ENCODE measurements around the gene SYNRG.

SYNRG gene

DNA sequence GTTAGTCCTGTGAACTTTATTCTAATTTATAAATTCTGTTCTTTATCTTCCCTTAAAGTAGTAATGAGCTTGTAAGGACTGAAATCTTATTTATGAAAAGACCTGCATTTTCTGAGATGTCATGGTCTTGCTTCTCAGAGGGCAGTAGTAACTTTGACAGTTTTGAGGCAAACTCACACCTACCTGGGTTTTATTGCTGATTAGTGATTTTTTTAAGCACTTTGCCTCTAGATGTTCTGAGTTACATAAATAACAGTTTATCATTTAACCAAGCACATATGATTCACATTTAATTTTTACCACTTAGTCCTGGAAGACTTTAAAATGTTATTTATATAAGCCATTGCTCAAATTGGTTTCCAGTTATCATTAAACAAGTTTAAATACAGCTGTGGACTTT is 108.8 kb downstream of the SYNRG start:
- DNase-seq, result no peak

DNA sequence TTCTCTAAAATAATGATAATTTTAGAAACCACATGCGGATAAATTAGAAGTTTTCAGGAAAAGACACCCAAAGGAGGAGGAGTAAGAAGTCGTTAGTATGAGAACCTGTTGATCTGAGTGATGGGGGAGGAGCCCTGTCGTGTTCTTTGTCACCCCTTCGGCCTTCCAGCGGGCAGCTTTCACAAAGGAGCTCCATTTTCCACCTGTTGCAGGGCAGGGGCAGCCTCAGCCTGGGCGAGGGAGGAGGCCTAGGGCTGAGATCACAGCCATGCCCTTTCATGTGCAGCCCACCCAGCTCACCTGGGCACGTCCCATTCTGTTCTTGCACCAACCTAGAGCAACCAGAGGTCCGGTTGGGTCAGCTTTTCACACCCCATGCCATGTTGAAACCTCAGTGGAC is 114.2 kb downstream of the SYNRG start:
- DNase-seq, result no peak

GRCh38 chr17:37494401-37494831 is 114.8 kb downstream of the SYNRG start:
- DNase-seq, result no peak

DNA sequence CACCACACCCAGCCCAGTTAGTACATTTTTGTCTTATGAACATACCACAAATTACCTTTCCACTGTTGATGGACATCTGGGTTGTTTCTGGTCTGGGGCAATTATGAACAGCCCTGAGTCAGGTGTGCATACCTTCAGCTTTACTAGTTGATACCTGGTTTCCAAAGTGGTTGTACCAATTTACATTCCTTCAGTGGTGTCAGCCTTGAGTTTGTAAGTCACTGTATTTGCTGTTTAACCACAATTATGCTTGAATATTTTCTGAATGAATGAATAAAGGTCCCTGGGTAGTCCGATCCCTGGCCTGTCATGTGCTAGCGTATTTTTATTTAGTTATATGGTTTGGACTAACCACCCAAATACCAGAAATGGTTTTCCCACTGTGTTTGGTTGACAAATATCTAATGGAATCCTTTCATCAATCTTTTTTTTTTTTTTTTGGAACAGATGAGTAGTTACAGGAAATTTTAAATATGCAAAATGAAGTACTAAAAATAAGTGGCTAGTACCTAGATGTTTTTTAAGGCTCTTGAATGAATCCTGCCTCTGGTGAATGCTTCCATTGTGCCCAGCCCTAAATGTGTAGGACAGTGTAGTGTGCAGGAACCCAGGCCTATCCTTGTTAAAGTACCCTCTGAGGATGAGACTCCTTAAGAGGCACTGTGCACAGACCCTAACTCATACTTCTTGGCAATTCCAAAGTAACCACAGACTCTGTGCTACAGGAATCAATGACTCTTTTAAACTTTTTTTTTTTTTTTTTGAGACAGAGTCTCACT is 115.8 kb downstream of the SYNRG start:
- no peak for DNase-seq

DNA sequence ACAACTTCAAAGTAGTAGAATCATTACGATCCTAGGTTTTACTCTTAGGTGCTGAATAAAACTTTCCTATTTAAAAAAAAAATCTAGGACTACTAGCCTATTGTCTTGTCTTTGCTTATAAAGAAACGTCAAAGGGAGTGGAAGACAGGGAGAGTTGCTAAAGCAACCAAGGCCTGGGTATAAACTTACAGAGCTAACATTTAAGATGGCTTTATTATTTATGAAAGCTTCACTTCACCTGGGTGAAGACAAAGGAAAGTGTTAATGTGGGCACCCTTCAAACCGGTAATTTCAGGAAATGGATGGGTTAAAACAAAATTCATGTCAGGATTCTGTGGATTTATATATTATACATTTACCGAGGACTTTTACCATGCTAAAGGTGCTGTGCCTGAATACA is 117.1 kb downstream of the SYNRG start:
- DNase-seq, result no peak

DNA sequence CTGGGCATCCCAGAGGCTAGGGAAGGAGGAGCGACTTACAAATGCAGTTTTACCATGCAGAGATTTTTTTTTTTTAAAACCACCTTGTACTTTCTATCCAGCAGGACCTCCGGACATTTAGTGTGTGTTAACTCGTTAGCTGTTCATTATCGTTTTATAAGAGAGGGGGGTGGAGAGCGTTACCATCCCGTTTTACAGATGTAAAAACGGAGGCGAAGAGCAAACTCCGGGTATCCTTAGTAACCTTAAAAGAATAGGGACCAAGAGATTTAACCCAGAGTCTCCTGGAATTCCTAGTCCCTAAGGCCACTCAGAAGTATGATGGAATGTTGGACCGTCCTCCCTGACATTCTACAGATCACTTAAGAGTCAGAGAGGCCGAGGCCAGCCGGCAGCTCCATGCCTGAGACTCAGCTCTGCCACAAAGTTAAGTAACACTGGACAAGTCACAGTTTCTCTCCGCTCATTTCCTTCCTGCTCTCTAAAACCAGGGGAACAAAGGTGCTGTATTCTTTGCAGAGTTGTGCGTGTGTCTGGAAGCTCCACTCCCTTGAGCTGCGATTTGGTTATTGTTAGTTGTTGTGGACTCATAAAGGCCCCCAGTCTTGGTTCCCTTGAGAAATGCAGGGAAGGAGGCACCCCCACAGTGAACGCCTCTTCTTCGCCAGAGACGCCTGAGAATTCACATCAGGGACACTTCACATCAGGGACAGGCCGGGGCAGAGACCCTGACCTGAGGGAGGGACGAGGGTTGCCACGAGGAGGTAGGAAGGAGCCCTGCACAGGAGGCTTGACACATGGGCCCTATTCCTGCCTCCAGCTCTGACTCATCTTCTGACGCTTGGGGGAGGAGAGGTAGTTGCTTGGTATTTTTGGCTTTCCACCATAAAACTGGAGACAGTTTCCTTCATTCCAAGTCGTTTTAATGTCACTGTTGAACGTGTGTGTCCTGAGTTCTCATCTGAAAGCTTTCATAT is 118.3 kb downstream of the SYNRG start:
- peak; percentile 41 for DNase-seq

DNA sequence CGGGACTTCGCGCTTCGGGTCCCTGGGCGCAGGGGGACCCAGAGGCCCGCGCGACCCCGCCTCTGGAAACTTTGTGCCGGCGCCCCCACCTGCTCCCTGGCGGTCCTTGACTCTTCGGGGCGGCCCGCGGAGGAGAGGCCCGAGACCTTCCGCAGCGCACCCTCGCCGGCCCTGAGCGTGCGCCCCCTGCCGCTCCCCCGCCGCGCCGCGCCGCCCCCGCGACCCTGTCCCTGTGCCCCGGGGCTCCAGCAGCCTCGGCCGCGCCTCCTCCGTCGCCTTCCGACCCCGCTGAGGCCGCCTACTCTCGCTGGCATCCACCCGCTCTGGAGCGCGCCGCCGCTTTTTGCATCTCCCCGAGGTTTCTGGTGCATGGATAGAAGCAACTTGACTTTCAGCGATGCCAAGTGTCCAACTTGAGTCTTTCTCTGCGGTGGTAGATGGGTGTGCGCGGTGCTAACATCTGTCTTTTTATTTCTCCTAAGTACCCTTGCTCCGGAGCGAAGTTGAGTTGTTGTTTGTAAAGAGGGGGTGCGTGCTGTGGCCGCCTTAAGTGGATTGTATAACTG is 119.1 kb downstream of the SYNRG start:
- peak; percentile 81 for DNase-seq

- peak; percentile 85 for DNase-seq
Observed at GRCh38 chr17:37489197-37490001, 119.8 kb downstream of the SYNRG start, which contains the start of gene DUSP14. Gene DUSP14 (plus strand): TSS chr17:37489891. CDS start chr17:37512273, 22,382 bp downstream.

- DNase-seq, result peak; percentile 79
Observed at GRCh38 chr17:37488607-37489196, 120.5 kb downstream of the SYNRG start.

DNA sequence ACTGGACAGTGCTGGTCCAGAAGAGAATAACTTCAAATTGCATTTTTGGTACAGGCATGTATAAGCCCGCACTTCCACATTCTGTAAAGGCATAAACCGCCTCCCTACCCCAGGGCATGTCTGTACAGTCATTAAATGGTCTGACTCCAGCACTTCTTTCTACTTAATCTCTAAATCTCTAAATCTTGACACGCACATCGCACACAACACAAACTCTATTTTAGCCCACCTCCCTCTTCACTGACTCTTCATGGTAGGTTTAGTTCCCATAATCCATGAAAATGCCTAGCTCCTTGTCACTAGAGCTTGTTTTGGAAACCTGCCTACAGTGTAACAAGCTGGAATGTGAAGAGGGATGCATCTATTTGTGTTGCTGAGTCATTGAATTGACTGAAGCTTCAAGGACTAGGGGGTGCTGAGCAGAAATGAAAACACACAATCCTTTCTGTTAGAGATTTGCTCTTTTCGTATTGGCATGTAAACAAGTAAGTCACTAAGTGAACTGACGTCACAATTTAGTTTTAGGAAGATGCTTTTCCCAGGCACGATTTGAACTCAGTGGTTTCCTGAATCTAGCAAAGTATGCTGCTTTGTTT is 121.1 kb downstream of the SYNRG start:
- DNase-seq, result no peak

DNA sequence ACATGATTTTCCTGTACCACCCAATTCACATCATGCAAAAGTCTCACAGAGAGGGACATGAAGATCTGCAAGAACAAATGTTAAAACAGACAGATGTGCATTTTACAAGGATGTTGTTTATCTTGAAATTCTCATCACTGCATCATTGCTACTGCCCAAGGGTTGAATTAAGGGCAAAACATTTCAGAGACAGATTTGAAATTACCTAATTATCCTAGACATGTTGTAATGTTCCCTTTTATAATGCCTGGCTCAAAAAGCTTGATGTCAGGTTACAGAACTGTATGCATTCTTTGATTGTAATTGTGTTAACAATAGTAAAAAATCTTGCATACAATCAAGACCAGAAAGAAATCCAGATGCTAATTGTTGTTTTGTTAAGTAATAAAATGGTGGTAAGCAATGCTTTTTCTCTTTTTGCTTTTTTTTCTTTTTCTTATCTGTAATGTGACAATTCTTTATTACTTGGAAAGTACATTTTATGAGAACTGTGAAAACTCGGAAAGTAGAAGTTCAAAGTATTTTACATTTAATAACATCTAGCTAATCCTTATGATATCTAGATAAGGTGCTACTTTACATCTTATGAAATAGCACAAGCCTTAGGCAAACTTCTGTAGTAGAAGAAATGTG is 123.2 kb downstream of the SYNRG start:
- no peak for DNase-seq

GRCh38 chr17:37483311-37484039 is 125.7 kb downstream of the SYNRG start:
- DNase-seq, result no peak

GRCh38 chr17:37481001-37481665 is 128.1 kb downstream of the SYNRG start:
- no peak for DNase-seq

- no peak for DNase-seq
Observed at GRCh38 chr17:37480427-37480826, 128.8 kb downstream of the SYNRG start.

DNA sequence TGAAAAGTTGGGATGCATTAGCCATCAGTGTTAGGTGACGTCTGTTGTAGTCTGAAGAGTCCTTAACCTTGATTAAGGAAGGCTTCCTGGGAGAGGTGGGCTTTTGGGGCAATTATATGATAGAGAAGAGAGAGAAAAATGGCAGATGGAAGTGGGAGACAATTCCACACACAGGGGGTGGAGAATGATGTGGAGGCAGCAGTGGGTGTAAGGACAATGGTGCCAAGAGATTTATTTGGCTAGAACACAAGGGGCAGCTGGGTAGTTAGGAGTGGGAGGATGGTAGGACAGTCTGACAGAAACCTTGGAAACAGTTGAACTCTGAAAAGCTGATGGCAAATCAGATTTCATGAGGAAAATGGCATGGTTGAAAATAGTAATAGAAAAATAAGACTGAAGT is 130.2 kb downstream of the SYNRG start:
- no peak for DNase-seq

DNA sequence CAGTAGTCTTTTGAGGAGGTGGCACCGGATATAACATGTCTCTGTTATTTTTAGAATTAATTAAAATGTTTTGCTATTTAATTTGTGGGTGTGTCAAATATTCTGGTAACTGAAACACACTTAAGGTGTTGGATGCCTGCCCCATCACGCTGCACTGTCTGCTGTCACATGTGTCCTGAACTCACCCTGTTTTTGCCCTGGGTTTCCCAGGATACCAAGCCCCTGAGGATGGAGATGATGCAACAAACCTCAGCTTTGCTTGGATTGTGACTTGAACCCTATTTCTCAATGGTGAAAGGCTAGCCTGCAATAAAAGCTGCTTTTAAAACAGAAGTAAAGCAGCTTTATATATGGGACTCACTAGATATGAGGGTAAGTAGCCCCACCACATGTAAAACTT is 131.0 kb downstream of the SYNRG start:
- no peak for DNase-seq

- no peak for DNase-seq
Observed at GRCh38 chr17:37476431-37477120, 132.6 kb downstream of the SYNRG start.

GRCh38 chr17:37475731-37476420 is 133.3 kb downstream of the SYNRG start:
- DNase-seq, result no peak

- no peak for DNase-seq
Observed at GRCh38 chr17:37470181-37470580, 139.0 kb downstream of the SYNRG start.
